RKO (cell line): ENCODE measurements around the gene ICAM1.
"Not testable (repeated sequence)": the region's sequence is repeated elsewhere in the genome, so short reads cannot be mapped to it uniquely, and the experiment has no call there.

Experiments
- DNase-seq: peaks from one replicate; pipeline ENCODE4 v3.0.0-alpha.2; 2016; ENCODE audit warnings: low spot score

Gene ICAM1, protein sequence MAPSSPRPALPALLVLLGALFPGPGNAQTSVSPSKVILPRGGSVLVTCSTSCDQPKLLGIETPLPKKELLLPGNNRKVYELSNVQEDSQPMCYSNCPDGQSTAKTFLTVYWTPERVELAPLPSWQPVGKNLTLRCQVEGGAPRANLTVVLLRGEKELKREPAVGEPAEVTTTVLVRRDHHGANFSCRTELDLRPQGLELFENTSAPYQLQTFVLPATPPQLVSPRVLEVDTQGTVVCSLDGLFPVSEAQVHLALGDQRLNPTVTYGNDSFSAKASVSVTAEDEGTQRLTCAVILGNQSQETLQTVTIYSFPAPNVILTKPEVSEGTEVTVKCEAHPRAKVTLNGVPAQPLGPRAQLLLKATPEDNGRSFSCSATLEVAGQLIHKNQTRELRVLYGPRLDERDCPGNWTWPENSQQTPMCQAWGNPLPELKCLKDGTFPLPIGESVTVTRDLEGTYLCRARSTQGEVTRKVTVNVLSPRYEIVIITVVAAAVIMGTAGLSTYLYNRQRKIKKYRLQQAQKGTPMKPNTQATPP

DNA sequence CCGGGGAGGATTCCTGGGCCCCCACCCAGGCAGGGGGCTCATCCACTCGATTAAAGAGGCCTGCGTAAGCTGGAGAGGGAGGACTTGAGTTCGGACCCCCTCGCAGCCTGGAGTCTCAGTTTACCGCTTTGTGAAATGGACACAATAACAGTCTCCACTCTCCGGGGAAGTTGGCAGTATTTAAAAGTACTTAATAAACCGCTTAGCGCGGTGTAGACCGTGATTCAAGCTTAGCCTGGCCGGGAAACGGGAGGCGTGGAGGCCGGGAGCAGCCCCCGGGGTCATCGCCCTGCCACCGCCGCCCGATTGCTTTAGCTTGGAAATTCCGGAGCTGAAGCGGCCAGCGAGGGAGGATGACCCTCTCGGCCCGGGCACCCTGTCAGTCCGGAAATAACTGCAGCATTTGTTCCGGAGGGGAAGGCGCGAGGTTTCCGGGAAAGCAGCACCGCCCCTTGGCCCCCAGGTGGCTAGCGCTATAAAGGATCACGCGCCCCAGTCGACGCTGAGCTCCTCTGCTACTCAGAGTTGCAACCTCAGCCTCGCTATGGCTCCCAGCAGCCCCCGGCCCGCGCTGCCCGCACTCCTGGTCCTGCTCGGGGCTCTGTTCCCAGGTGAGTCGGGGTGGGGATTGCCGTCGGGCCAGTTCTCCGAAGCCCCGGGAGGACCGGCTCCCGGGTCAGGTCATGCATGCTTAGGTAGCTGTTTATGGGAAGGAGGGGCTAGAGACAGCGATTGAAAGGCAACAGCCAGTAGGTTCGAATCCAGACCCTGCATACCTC is at the start of gene ICAM1:
Gene ICAM1, plus strand, starts transcription at position 505 of the 779 bp plus-strand sequence. Its CDS starts 40 bp downstream, at position 545.
- peak; percentile 87 for DNase-seq

- no peak for DNase-seq
Observed at GRCh38 chr19:10222201-10222890, 48.6 kb upstream of the ICAM1 start.

DNA sequence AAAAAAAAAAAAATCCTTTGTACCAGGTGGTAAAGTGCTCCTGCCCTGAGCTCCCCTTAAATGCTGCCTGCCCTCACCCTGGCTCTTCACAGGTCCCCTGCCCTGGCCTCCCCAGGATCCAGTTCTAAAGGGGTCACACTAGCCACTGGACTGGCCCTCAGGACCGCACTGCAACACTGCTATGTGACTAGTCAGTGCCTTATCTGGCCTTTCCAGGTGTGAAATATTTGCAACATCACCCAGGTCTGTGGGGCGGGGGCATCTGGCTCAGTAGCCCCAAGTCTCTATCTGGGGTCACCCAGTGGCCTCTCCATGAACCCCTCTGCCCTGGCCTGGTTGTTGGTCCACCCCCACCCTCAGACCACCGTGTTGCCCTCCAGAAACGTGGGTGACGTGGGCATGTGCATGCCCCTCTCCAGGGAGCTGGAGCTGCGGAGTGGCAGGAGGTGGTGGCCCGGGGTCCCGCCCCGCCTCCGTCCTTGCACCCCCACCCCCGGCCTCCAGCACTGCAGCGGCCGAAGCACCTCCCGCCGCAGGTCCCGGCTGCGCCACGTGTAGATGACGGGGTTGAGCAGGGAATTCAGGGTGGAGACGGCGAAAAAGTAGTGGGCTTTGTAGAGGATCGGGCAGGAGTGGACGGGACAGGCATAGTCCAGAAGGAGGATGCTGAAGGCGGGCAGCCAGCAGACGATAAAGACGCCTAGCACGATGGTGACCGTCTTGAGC is 47.3 kb upstream of the ICAM1 start:
- DNase-seq = no peak

GRCh38 chr19:10224337-10224736 is 46.6 kb upstream of the ICAM1 start:
- no peak for DNase-seq

DNA sequence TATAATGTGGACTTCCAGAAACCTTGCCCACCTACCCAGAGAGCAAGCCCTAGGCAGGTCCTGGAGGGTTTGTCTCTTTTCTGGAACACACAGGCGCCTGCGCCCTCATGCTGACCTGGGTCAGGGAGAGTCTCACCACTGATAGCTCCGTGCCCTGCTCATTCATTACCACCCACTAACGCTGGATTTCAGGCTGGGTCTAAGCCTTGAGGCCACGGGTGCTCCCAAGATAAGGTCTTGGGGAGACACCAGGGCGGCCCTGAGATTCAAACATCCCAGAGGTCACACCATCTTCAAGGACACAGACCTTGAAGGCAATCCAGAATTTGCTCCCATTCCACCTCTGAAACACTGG is 44.9 kb upstream of the ICAM1 start:
- no peak for DNase-seq

- no peak for DNase-seq
Observed at GRCh38 chr19:10226376-10227025, 44.4 kb upstream of the ICAM1 start.

GRCh38 chr19:10227026-10227971 is 43.6 kb upstream of the ICAM1 start:
- peak; percentile 46 for DNase-seq

- DNase-seq = no peak
Observed at GRCh38 chr19:10228393-10228792, 42.5 kb upstream of the ICAM1 start.

- peak; percentile 61 for DNase-seq
Observed at GRCh38 chr19:10228920-10229319, 42.0 kb upstream of the ICAM1 start.

DNA sequence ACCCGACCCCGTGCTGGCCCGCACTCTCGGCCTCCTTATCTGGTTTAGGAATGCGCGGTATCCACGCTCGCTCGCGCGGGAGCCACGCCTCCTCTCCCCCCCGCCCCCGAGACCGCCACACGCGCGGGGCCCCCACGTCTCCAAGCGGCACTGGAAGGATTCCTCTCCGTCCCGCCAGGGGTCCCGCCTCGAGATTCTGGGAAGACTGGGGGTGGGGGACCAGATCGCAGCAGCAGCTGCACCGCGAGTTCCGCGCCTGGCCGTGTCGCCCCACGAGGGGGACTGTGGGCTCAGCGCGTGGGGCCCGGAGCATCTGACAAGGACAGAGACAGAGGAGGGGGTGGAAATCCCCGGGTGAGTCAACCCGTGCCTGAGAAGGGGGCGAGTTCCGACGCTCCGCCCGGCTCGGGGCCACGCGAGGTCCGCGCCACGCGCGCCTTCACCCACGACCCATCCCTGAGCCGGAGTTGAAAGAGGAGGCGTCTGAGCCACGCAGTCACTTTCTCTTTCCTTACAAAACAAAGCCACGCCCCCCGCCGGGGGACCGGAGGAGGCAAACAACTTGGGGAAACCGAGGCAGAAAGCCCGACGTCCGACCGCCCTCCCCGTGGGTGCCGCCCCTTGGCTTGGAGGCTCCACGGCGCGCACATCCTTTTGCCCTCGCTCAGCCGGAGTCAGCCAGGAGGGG is 40.6 kb upstream of the ICAM1 start:
- DNase-seq = peak; percentile 44

DNA sequence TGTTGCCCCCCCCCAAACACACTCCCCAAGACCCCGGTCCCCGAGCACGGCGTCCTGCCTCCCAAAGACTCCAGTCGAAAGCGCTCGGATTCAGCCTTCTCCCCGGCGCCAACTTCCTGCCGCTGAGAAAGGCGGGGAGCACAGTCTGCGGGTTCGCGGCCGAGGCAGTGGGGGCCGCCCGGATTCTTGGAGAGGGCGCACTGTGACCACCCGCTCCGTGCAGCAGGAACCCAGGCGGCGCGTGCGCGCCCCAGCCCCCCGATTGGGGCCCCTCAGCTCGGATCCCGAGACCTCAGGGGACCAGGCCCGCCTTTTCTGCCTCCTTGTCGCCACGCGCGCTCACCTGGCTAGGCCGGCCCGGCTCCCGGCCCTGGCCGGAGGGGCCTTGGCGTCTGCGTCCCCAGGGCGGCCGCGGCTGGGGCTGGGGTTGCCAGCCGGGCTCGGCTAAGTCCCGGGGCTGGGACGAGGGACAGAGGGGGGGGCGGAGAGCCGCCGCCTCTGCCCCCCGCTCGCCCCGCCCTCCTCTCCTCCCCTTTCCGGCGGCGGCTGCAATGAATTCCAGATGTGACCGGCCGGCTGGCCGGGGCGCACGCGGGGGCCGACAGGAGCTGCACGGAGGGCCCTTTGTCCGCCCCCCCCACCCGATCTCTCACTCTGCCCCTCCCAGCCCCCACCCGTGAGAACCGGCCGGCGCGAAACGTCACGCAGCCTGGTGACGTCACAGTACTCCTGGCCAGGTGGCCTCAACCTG is 39.9 kb upstream of the ICAM1 start, which contains the start of gene S1PR2:
Gene S1PR2, minus strand, starts transcription at position 471 of the 751 bp plus-strand sequence. CDS start 6,426 bp downstream, outside the sequence.
- DNase-seq = peak; percentile 80

DNA sequence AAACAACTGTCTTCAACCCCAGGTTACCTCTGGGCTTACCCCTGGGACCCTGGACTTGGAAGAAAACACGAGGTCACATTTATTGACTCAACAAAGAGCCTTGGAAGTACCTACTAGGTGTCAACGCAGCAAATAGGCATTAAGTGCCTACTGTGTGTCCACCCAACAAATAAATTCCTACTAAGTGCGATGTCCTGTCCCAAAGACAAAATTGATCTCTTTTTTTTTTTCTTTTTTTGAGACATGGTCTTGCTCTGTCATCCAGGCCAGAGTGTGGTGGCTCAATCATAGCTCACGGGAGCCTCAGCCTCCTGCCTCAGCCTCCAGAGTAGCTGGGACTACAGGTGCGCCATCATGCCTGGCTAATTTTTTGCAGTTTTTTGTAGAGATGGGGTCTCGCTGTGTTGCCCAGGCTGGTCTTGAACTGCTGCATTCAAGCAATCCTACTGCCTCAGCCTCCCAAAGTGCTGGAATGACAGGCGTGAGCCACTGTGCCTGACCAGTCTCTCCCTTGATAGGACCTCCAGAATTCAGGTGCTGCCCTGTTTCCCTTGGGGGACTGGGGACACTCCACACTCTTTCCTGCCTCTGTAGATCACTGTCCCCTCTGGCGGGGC is 39.2 kb upstream of the ICAM1 start:
- DNase-seq = no peak

DNA sequence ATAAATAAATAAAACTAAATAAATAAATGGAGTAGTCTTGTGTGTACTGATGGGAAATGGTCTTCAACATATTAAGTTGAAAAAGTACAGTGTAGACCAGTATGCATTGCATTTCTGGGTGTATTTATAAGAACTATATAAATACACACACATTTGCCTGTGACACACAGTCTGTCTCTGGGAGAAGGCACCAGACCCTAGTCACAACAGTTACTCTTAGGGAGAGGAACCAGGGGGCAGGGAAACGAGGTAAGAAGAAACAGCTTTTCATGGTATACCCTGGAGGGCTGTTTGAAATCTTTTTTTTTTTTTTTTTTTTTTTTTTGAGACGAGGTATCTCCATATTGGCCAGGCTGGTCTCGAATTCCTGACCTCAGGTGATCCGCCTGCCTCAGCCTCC is 37.0 kb upstream of the ICAM1 start:
- DNase-seq = no peak

- no peak for DNase-seq
Observed at GRCh38 chr19:10235003-10235402, 35.9 kb upstream of the ICAM1 start.

DNA sequence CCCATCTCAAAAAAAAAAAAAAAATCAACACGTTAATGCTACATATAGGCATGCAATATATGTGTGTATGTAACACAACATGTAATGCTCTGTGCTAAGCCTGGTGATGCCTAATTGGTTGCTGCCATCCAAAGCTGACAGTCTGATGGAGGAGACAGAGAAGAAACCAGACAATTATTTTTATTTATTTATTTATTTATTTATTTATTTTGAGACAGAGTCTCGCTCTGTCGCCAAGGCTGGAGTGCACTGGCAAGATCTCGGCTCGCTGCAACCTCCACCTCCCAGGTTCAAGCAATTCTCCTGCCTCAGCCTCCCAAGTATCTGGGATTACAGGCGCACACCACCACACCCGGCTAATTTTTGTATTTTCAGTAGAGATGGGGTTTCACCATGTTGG is 35.5 kb upstream of the ICAM1 start:
- DNase-seq = not testable (repeated sequence)

GRCh38 chr19:10237702-10238101 is 33.2 kb upstream of the ICAM1 start:
- no peak for DNase-seq

GRCh38 chr19:10238172-10238783 is 32.6 kb upstream of the ICAM1 start:
- DNase-seq = peak; percentile 39
